HepG2 (cell line): Measurements from ENCODE around the gene GIMAP8. TPM values are rescaled to one million over a fixed set of nuclear protein-coding genes. Genes with fewer than 3 reads are reported as not detected.
A peak's percentile ranks its signal among the peaks of the same experiment; 100 is the strongest.

Experiments used
- ATAD3A ChIP-seq: sonication (generic); formaldehyde crosslinking; IDR thresholded peaks from 2 replicates; pipeline ENCODE4 v1.4.0; 2020; ENCODE audit warnings: missing genetic modification reagents
- BHLHE40 ChIP-seq: IDR thresholded peaks from 2 replicates; pipeline ENCODE4 v1.6.1; 2011; ENCODE audit warnings: low read length, improper control_type of control experiment
- GFI1 ChIP-seq: sonication (generic); formaldehyde crosslinking; IDR thresholded peaks from 2 replicates; pipeline ENCODE4 v1.5.0; 2020; ENCODE audit warnings: missing genetic modification reagents, mild to moderate bottlenecking, borderline replicate concordance
- ISL2 ChIP-seq: sonication (generic); formaldehyde crosslinking; IDR thresholded peaks from 2 replicates; pipeline ENCODE4 v1.5.0; 2020; ENCODE audit warnings: missing genetic modification reagents
- MBD4 ChIP-seq: IDR thresholded peaks from 2 replicates; pipeline ENCODE4 v1.6.1; 2012; ENCODE audit warnings: low read length, inconsistent platforms, borderline replicate concordance
- MIER3 ChIP-seq: IDR thresholded peaks from 2 replicates; pipeline ENCODE4 v1.6.1; 2016; ENCODE audit warnings: missing compliant biosample characterization, borderline replicate concordance
- NKX3-1 ChIP-seq: sonication (generic); formaldehyde crosslinking; IDR thresholded peaks from 2 replicates; pipeline ENCODE4 v1.5.0; 2020; ENCODE audit warnings: missing genetic modification reagents
- NR3C1 ChIP-seq: sonication (generic); formaldehyde crosslinking; IDR thresholded peaks from 2 replicates; pipeline ENCODE4 v1.4.0; 2020; ENCODE audit warnings: missing genetic modification reagents
- RARA ChIP-seq: IDR thresholded peaks from 2 replicates; pipeline ENCODE4 v1.6.1; 2016; ENCODE audit warnings: missing genetic modification reagents, missing compliant biosample characterization
- STAT6 ChIP-seq: sonication (generic); formaldehyde crosslinking; IDR thresholded peaks from 2 replicates; pipeline ENCODE4 v1.4.0; 2020; ENCODE audit warnings: missing genetic modification reagents, mild to moderate bottlenecking, borderline replicate concordance
- TFDP2 ChIP-seq: sonication (generic); formaldehyde crosslinking; IDR thresholded peaks from 2 replicates; pipeline ENCODE4 v1.4.0; 2020; ENCODE audit warnings: missing genetic modification reagents
- TIGD3 ChIP-seq: sonication (generic); formaldehyde crosslinking; IDR thresholded peaks from 2 replicates; pipeline ENCODE4 v1.5.1; 2020; ENCODE audit warnings: mild to moderate bottlenecking, missing genetic modification reagents, borderline replicate concordance
- YEATS2 ChIP-seq: sonication (generic); formaldehyde crosslinking; IDR thresholded peaks from 2 replicates; pipeline ENCODE4 v1.4.0; 2020; ENCODE audit warnings: missing genetic modification reagents, borderline replicate concordance
- ZEB1 ChIP-seq: IDR thresholded peaks from 2 replicates; pipeline ENCODE4 v1.6.1; 2012; ENCODE audit warnings: mild to moderate bottlenecking, low read depth, inconsistent platforms; ENCODE audit not compliant: insufficient replicate concordance
- ZGPAT ChIP-seq: IDR thresholded peaks from 2 replicates; pipeline ENCODE4 v1.6.1; 2016; ENCODE audit warnings: mild to moderate bottlenecking
- ZNF615 ChIP-seq: sonication (generic); formaldehyde crosslinking; IDR thresholded peaks from 2 replicates; pipeline ENCODE4 v1.5.0; 2020; ENCODE audit warnings: mild to moderate bottlenecking, missing genetic modification reagents, borderline replicate concordance
- ZNF687 ChIP-seq: sonication (generic); formaldehyde crosslinking; IDR thresholded peaks from 2 replicates; pipeline ENCODE4 v1.5.1; 2020; ENCODE audit warnings: mild to moderate bottlenecking, missing genetic modification reagents, moderate library complexity
- polyA plus RNA-seq, 8 experiments: library from polyadenylated mRNA; depleted of rRNA in 3 of 8; stranded (reverse) in 7 of 8; unstranded in 1 of 8; fragments of >200 nt; fragmentation: Illumina TruSeq in 4 of 8; extraction: Trizol in 4 of 8; gene quantifications; 2 replicates each; pipeline versions ENCODE4 v1.2.1 to v1.2.3, GENCODE V29; 2011 to 2016; ENCODE audit warnings: low read depth in 4 of 8, missing spikeins in 1 of 8, mixed read lengths in 1 of 8; ENCODE audit not compliant: insufficient read depth in 1 of 8
- total RNA-seq, 5 experiments: library from RNA; depleted of rRNA; stranded (reverse); fragments of >200 nt; fragmentation: Illumina TruSeq; extraction: Trizol; gene quantifications; 2 replicates each; pipeline ENCODE4 v1.2.3, GENCODE V29; 2016; ENCODE audit warnings: low read depth in 1 of 5

Gene GIMAP8
- total and polyA plus RNA-seq, 2 of the 13 experiments (the other 11 are each of a cell fraction or from before 2014, with no cell fraction given), result not detected

GRCh38 chr7:150420987-150421674 lies 29.3 kb upstream of the GIMAP8 start (continued):
- TF ChIP-seq TFDP2 (CRISPR knock-in tag), result 0 out of 2 replicates have a peak, but pooled peaks have one; percentile 21
- TF ChIP-seq TIGD3 (CRISPR knock-in tag), result no peak
- TF ChIP-seq ZGPAT (CRISPR knock-in tag), result peak; percentile 28; the same call in 1 of the 2 replicates
- no peak for TF ChIP-seq BHLHE40
- no peak for TF ChIP-seq ZEB1
- peak; percentile 34; the same call in 1 of the 2 replicates for TF ChIP-seq RARA (CRISPR knock-in tag)
- TF ChIP-seq NKX3-1 (CRISPR knock-in tag), result no peak
- no peak; the same call in 1 of the 2 replicates for TF ChIP-seq ZNF687
- no peak for TF ChIP-seq ISL2 (CRISPR knock-in tag)
- TF ChIP-seq MIER3 (CRISPR knock-in tag), result peak; percentile 24; the same call in 1 of the 2 replicates
- no peak for TF ChIP-seq YEATS2 (CRISPR knock-in tag)
- TF ChIP-seq NR3C1 (CRISPR knock-in tag), result no peak
- TF ChIP-seq STAT6 (CRISPR knock-in tag), result no peak
- TF ChIP-seq ATAD3A (CRISPR knock-in tag), result no peak
- TF ChIP-seq ZNF615 (CRISPR knock-in tag), result no peak
- TF ChIP-seq MBD4, result no peak
- no peak for TF ChIP-seq GFI1 (CRISPR knock-in tag)
